GM12875 (cell line): ENCODE measurements around the gene ACP6.

Source experiments
- H3K4me3 ChIP-seq: one replicate; pipeline ENCODE4 v1.5.1; 2011; ENCODE audit warnings: low read depth, low read length, control low read depth
- CTCF ChIP-seq: IDR thresholded peaks from 2 replicates; pipeline ENCODE4 v1.5.1; 2011; ENCODE audit warnings: low read depth, mild to moderate bottlenecking, control low read depth, inconsistent platforms, low read length, moderate library complexity, borderline replicate concordance; ENCODE audit not compliant: insufficient read depth

The ACP6 gene

GRCh38 chr1:147611586-147611985 is 58.7 kb downstream of the ACP6 start:
- no peak for TF ChIP-seq CTCF
- no peak overlapping the region for H3K4me3 ChIP-seq

GRCh38 chr1:147611021-147611426 is 59.3 kb downstream of the ACP6 start:
- no peak overlapping the region for H3K4me3 ChIP-seq
- no peak for TF ChIP-seq CTCF

GRCh38 chr1:147609358-147609757 is 61.0 kb downstream of the ACP6 start:
- H3K4me3 ChIP-seq: no peak overlapping the region
- no peak for TF ChIP-seq CTCF

- no peak for TF ChIP-seq CTCF
- no peak overlapping the region for H3K4me3 ChIP-seq
Measured at GRCh38 chr1:147608596-147608995, 61.7 kb downstream of the ACP6 start.

GRCh38 chr1:147605591-147605990 is 64.7 kb downstream of the ACP6 start:
- no peak overlapping the region for H3K4me3 ChIP-seq
- no peak for TF ChIP-seq CTCF

- TF ChIP-seq CTCF: no peak
Measured at GRCh38 chr1:147603986-147604385, 66.3 kb downstream of the ACP6 start.

GRCh38 chr1:147600119-147601111 is 69.9 kb downstream of the ACP6 start:
- peak overlapping the region; percentile 46 for H3K4me3 ChIP-seq
- 0 out of 2 replicates have a peak, but pooled peaks have one; percentile 16 for TF ChIP-seq CTCF

More at GRCh38 chr1:147603986-147604385, 66.3 kb downstream of the ACP6 start:
- no peak overlapping the region for H3K4me3 ChIP-seq
